Spleen (tissue), 13 donors: ENCODE results near the gene OR8J3. TPM values are rescaled to one million over a fixed set of nuclear protein-coding genes. Genes with fewer than 3 reads are reported as not detected.

Experiments used
- DNase-seq: peaks from one replicate; pipeline ENCODE4 v3.0.0-alpha.2; 2020
- H3K27ac ChIP-seq, 8 donors: fragments of 200-600 bp; sonication (generic) in 7 of 8; 1 replicate in 4 of 8; 2 replicates in 4 of 8; pipeline versions ENCODE4 v1.5.0 to v1.8.0; 2016 to 2021; ENCODE audit warnings: inconsistent platforms in 4 of 8, mild to moderate bottlenecking in 4 of 8, moderate library complexity in 1 of 8
- H3K27me3 ChIP-seq, 7 donors: fragments of 200-600 bp; sonication (generic) in 6 of 7; replicated peaks in 1 of 7; 1 replicate in 4 of 7; 2 replicates in 3 of 7; pipeline versions ENCODE4 v1.5.0 to v1.8.0; 2016 to 2021; ENCODE audit warnings: inconsistent platforms in 3 of 7, mild to moderate bottlenecking in 1 of 7
- H3K36me3 ChIP-seq, 6 donors: fragments of 200-600 bp; sonication (generic) in 5 of 6; 1 replicate in 4 of 6; 2 replicates in 2 of 6; pipeline versions ENCODE4 v1.5.0 to v1.8.0; 2016 to 2021; ENCODE audit warnings: inconsistent platforms in 2 of 6
- H3K4me1 ChIP-seq, 6 donors: fragments of 200-600 bp; sonication (generic) in 5 of 6; 1 replicate in 3 of 6; 2 replicates in 3 of 6; pipeline versions ENCODE4 v1.5.0 to v1.8.0; 2016 to 2021; ENCODE audit warnings: inconsistent platforms in 3 of 6
- H3K4me3 ChIP-seq, 8 donors: fragments of 200-600 bp; sonication (generic) in 7 of 8; 1 replicate in 4 of 8; 2 replicates in 4 of 8; pipeline versions ENCODE4 v1.5.0 to v1.8.0; 2016 to 2021; ENCODE audit warnings: inconsistent platforms in 4 of 8, mild to moderate bottlenecking in 4 of 8, moderate library complexity in 2 of 8
- H3K9me3 ChIP-seq, 8 donors: fragments of 200-600 bp; sonication (generic) in 7 of 8; 1 replicate in 4 of 8; 2 replicates in 4 of 8; pipeline versions ENCODE4 v1.5.0 to v1.8.0; 2016 to 2021; ENCODE audit warnings: inconsistent platforms in 4 of 8
- CTCF ChIP-seq, 11 experiments: fragments of 200-600 bp in 7 of 11; fragments of 450-650 bp in 4 of 11; sonication (generic) in 4 of 11; IDR thresholded peaks in 8 of 11; conservative IDR thresholded peaks in 3 of 11; 1 replicate in 7 of 11; 2 replicates in 4 of 11; pipeline versions ENCODE4 v1.4.0 to v1.8.0; 2016 to 2021; ENCODE audit warnings: antibody characterized with exemption in 11 of 11, inconsistent platforms in 4 of 11, mild to moderate bottlenecking in 1 of 11
- POLR2A ChIP-seq, 3 donors: fragments of 450-650 bp; IDR thresholded peaks; one replicate each; pipeline ENCODE4 v1.5.1; 2017; ENCODE audit warnings: antibody characterized with exemption in 3 of 3, mild to moderate bottlenecking in 1 of 3
- POLR2AphosphoS5 ChIP-seq, 3 donors: sonication (generic); formaldehyde crosslinking; IDR thresholded peaks; one replicate each; pipeline ENCODE4 v1.5.1; 2017; ENCODE audit warnings: antibody characterized with exemption in 3 of 3
- WGBS, 5 donors: extraction: QIAGEN DNeasy Blood & Tissue Kit in 3 of 5; methylation state at CpG; one replicate each; pipeline versions ENCODE4 v1.1.5 to v1.1.7; 2013 to 2018; 5-methylcytosine and 5-hydroxymethylcytosine counted together
- intact Hi-C: fragments of 100-400 bp; cut with DNase I; formaldehyde crosslinking; loops from one replicate; pipeline ENCODE4 v1.15.0; 2023; ENCODE audit warnings: low total_unique reads
- long read RNA-seq, 2 donors: transcript quantifications; one replicate each; lab custom pipeline, GENCODE V29; 2026
- polyA plus RNA-seq, 3 donors: library from polyadenylated mRNA; stranded (reverse); fragments of 200-250 nt; gene quantifications; one replicate each; pipeline ENCODE4 v1.2.1, GENCODE V29; 2013
- total RNA-seq, 7 donors: library from RNA; depleted of rRNA in 3 of 7; stranded (reverse); fragments of >200 nt in 3 of 7; fragmentation: NEBNext Ultra II Directional in 4 of 7; extraction: Animal tissue kit (Norgen Biotek cat#: 25700) in 4 of 7; gene quantifications; one replicate each; pipeline versions ENCODE4 v1.1.0 to v1.2.1, GENCODE V29; 2016 to 2021
- donor health status: healthy with polysubstance abuse.
- donor health status: DM: no; HTN: no; CAD: no; lungs with moderate emphysema.
- donor health status: DM: no; HTN: no; CAD: no.
- donor health status: Bipolar disorder and iron deficiency.
- donor health status: healthy.
- donor health status: DM: no; HTN: no; CAD: no.
- donor health status: DM: yes; HTN: yes; CAD: no.

OR8J3 gene, protein sequence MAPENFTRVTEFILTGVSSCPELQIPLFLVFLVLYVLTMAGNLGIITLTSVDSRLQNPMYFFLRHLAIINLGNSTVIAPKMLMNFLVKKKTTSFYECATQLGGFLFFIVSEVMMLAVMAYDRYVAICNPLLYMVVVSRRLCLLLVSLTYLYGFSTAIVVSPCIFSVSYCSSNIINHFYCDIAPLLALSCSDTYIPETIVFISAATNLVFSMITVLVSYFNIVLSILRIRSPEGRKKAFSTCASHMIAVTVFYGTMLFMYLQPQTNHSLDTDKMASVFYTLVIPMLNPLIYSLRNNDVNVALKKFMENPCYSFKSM
- total RNA-seq, result not detected
- polyA plus RNA-seq, result not detected
- long read RNA-seq, donor 1, result 0 reads
- long read RNA-seq, donor 2, result 0 reads

DNA sequence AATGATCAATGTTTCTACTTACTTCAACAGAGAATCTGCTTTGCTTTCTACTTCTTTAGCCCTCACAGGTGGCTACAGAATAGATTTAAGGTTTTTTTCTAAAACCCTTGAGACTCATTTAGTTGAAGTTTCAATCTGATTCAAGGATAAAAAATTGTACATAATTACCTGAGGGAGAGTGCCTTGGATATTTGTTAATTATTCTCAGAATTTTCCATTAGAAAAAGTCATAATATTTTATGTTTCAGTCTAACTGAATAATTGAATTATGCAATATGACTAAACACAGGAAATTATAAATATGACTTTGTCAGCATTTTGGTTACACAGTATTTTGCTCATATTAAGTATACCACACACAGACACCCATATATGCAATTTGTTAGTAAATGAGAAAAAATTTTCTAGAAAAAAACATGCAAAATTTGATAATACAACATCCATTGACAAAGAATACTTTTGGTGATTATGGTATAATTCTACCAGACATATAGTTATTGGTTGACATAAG, at the start of gene OR8J3:
TSS of gene OR8J3 (minus strand) at position 51 of the 511 bp plus-strand sequence. CDS start 2,483 bp downstream, outside the sequence.
- H3K27ac ChIP-seq, result no peak within 1 kb of the TSS
- DNase-seq, result no peak
- H3K27me3 ChIP-seq, result no peaks in the 10 kb centered on the region
- peaks cover 0 to 23% (median 5%) of the 10 kb centered on the region in 8 donors for H3K9me3 ChIP-seq
- TF ChIP-seq POLR2A (IDR thresholded peaks at IDR 0.05), result no peak
- no peak for TF ChIP-seq CTCF (IDR thresholded peaks at IDR 0.05 in 8 of 11, conservative IDR thresholded peaks at IDR 0.05 in 3 of 11)
- no peak for TF ChIP-seq POLR2AphosphoS5 (IDR thresholded peaks at IDR 0.05)
- no peak within 1 kb of the TSS for H3K4me3 ChIP-seq
- H3K4me1 ChIP-seq, result no peaks in the 10 kb centered on the region
- intact Hi-C loops, result no loop called here
- no peaks in the 10 kb centered on the region for H3K36me3 ChIP-seq

DNA sequence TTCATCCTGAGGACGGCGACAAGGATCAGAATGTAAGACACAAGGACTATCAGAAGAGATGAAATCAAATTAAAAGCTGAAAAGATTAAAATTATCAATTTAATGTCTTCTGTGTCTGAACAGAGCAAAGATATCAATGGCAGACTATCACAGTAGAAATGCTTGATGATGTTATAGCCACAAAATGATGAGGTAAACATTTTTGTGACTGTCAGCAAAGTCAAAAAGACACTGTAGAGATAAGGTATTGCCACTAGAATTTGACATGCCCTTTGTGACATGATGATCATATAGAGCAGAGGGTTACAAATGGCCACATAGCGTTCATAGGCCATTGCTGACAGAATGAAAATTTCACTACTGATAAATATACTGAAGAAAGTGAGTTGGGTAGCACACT, 48.6 kb upstream of the OR8J3 start:
- 86 to 92% (median 88%) methylated on average over 3 of the region's 3 CpGs for WGBS, 5 donors
- H3K27ac ChIP-seq, result no peak overlapping the region

DNA sequence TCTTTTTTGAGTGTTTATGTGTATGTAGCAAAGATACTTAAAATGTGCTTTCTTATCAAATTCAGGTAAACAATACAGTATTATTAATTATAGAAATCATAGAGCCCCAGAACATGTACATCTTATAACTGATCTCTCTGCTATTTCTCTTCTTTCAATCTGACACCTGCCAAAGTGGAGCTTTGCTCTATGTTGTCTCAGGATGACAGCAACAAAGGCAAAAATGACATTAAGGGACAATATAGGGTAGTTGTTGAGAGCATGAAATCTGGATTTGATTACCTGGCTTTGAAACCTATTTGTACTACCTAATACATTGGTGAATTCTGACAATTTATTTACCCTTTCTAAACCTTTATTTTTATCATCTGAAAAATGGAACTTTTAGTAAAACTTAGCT, 43.5 kb upstream of the OR8J3 start:
- intact Hi-C loops, result no loop called here
- no peak overlapping the region for H3K4me3 ChIP-seq
- no peaks in the 10 kb centered on the region for H3K36me3 ChIP-seq
- no peak overlapping the region for H3K27ac ChIP-seq
- no peaks in the 10 kb centered on the region for H3K27me3 ChIP-seq
- no peak for DNase-seq
- no peaks in the 10 kb centered on the region for H3K4me1 ChIP-seq
- peaks cover 0 to 34% (median 26%) of the 10 kb centered on the region in 8 donors for H3K9me3 ChIP-seq
- no peak for TF ChIP-seq CTCF (IDR thresholded peaks at IDR 0.05 in 8 of 11, conservative IDR thresholded peaks at IDR 0.05 in 3 of 11)
- no peak for TF ChIP-seq POLR2A (IDR thresholded peaks at IDR 0.05)
- no peak for TF ChIP-seq POLR2AphosphoS5 (IDR thresholded peaks at IDR 0.05)

More for the DNA sequence above, 48.6 kb upstream of the OR8J3 start:
- intact Hi-C loops, result no loop called here
- Histone ChIP-seq H3K4me1 (no peaks in the 10 kb centered on the region), H3K27me3 (no peaks in the 10 kb centered on the region), H3K4me3 (no peak overlapping the region), H3K9me3 (peaks cover 0 to 26% (median 14%) of the 10 kb centered on the region in 8 donors), H3K36me3 (no peaks in the 10 kb centered on the region)
- no peak for TF ChIP-seq POLR2AphosphoS5 (IDR thresholded peaks at IDR 0.05)
- TF ChIP-seq CTCF (IDR thresholded peaks at IDR 0.05 in 8 of 11, conservative IDR thresholded peaks at IDR 0.05 in 3 of 11), result no peak
- TF ChIP-seq POLR2A (IDR thresholded peaks at IDR 0.05), result no peak
- DNase-seq, result no peak

- Histone ChIP-seq H3K27ac (no peak within 1 kb of the TSS), H3K27me3 (no peaks in the 10 kb centered on the region), H3K4me3 (no peak within 1 kb of the TSS), H3K36me3 (no peaks in the 10 kb centered on the region), H3K4me1 (no peaks in the 10 kb centered on the region), H3K9me3 (peaks cover 0 to 48% (median 41%) of the 10 kb centered on the region in 8 donors)
- 61 to 69% (median 63%) methylated on average over 1 of the region's 1 CpG for WGBS, 5 donors
- TF ChIP-seq POLR2AphosphoS5 (IDR thresholded peaks at IDR 0.05) (no peak), POLR2A (IDR thresholded peaks at IDR 0.05) (no peak), CTCF (IDR thresholded peaks at IDR 0.05 in 8 of 11, conservative IDR thresholded peaks at IDR 0.05 in 3 of 11) (no peak)
- intact Hi-C loops, result no loop called here
- DNase-seq, result no peak
These were observed 36.3 kb upstream of the OR8J3 start, which contains the start of gene OR5J2 for GRCh38 chr11:56176318-56176717. Gene OR5J2 (plus strand): TSS chr11:56176618. CDS start chr11:56176618, 0 bp downstream.
